Breast epithelium (tissue), 4 donors: ENCODE measurements around the gene BLOC1S3. TPM values are rescaled to one million over a fixed set of nuclear protein-coding genes. Genes with fewer than 3 reads are reported as not detected.

Experiments used
- DNase-seq, 2 donors: peaks; one replicate each; pipeline ENCODE4 v3.0.0-alpha.2; 2019; ENCODE audit warnings: low spot score in 2 of 2
- H3K27ac ChIP-seq, 2 donors: fragments of 200-600 bp; sonication (generic) in 1 of 2; one replicate each; pipeline ENCODE4 v1.5.1; 2016 to 2019; ENCODE audit warnings: mild to moderate bottlenecking in 1 of 2
- H3K27me3 ChIP-seq, 2 donors: fragments of 200-600 bp; sonication (generic) in 1 of 2; one replicate each; pipeline versions ENCODE4 v1.5.1 to v1.6.0; 2017 to 2019; ENCODE audit warnings: control low read depth in 1 of 2, mild to moderate bottlenecking in 1 of 2
- H3K36me3 ChIP-seq: fragments of 200-600 bp; one replicate; pipeline ENCODE4 v1.5.1; 2019
- H3K4me1 ChIP-seq, 2 donors: fragments of 200-600 bp; sonication (generic); one replicate each; pipeline ENCODE4 v1.5.1; 2016 to 2019; ENCODE audit warnings: control low read depth in 1 of 2
- H3K4me3 ChIP-seq, 3 donors: fragments of 200-600 bp; sonication (generic); 1 replicate in 2 of 3; 2 replicates in 1 of 3; pipeline ENCODE4 v1.5.1; 2016 to 2019; ENCODE audit warnings: mild to moderate bottlenecking in 3 of 3, moderate library complexity in 2 of 3
- H3K9me3 ChIP-seq, 2 donors: fragments of 200-600 bp; sonication (generic) in 1 of 2; one replicate each; pipeline ENCODE4 v1.5.1; 2016 to 2019; ENCODE audit warnings: control low read depth in 1 of 2
- CTCF ChIP-seq, 3 donors: fragments of 450-650 bp; IDR thresholded peaks; one replicate each; pipeline ENCODE4 v1.5.1; 2016 to 2017; ENCODE audit warnings: antibody characterized with exemption in 3 of 3, mild to moderate bottlenecking in 3 of 3, moderate library complexity in 3 of 3
- POLR2A ChIP-seq: fragments of 450-650 bp; IDR thresholded peaks from one replicate; pipeline ENCODE4 v1.6.1; 2016; ENCODE audit warnings: antibody characterized with exemption, mild to moderate bottlenecking, moderate library complexity
- POLR2AphosphoS5 ChIP-seq, 3 donors: sonication (generic); formaldehyde crosslinking; IDR thresholded peaks; one replicate each; pipeline ENCODE4 v1.6.1; 2017; ENCODE audit warnings: antibody characterized with exemption in 3 of 3
- intact Hi-C: fragments of 100-400 bp; cut with DNase I; formaldehyde crosslinking; loops from one replicate; pipeline ENCODE4 v1.15.1; 2023; ENCODE audit warnings: low total_unique reads
- total RNA-seq, 3 donors: library from RNA; depleted of rRNA; stranded (reverse); fragments of >200 nt; gene quantifications; one replicate each; pipeline ENCODE4 v1.1.0, GENCODE V29; 2016

BLOC1S3 gene
- total RNA-seq, 3 donors from 2014 or later = 10.2 to 13.0 (median 10.6) TPM

- H3K9me3 ChIP-seq = no peaks in the 10 kb centered on the region
- no peaks in the 10 kb centered on the region for H3K27me3 ChIP-seq
- no peaks in the 10 kb centered on the region for H3K36me3 ChIP-seq
- intact Hi-C loops = no loop called here
- H3K4me1 ChIP-seq = peaks cover 0 to 2% of the 10 kb centered on the region in 2 donors
- H3K4me3 ChIP-seq = peak within 1 kb of the TSS; percentile 91 to 92 (median 91)
- peak within 1 kb of the TSS; percentile 95 to 97 for H3K27ac ChIP-seq
- DNase-seq = no peak
- TF ChIP-seq CTCF (IDR thresholded peaks at IDR 0.05) (no peak), POLR2AphosphoS5 (IDR thresholded peaks at IDR 0.05) (peak in 2 of 3 donors; percentile 24 to 89), POLR2A (peak; percentile 51)
Measured at GRCh38 chr19:45177817-45178261, 745 bp upstream of the BLOC1S3 start, which contains the start of gene TRAPPC6A. Gene TRAPPC6A (minus strand): TSS chr19:45178237. CDS start chr19:45178218, 19 bp downstream.

- H3K4me3 ChIP-seq = peak overlapping the region; percentile 73 to 91 (median 74)
- TF ChIP-seq POLR2A = no peak
- H3K36me3 ChIP-seq = no peaks in the 10 kb centered on the region
- H3K4me1 ChIP-seq = peaks cover 0 to 2% of the 10 kb centered on the region in 2 donors
- no peak for DNase-seq
- H3K9me3 ChIP-seq = no peaks in the 10 kb centered on the region
- no peaks in the 10 kb centered on the region for H3K27me3 ChIP-seq
- intact Hi-C loops = no loop called here
- peak overlapping the region; percentile 84 to 95 for H3K27ac ChIP-seq
Measured at GRCh38 chr19:45179072-45179891, 698 bp downstream of the BLOC1S3 start.

- DNase-seq = no peak
- intact Hi-C loops = no loop called here
- Histone ChIP-seq H3K9me3 (no peaks in the 10 kb centered on the region), H3K4me3 (peak overlapping the region; percentile 73 to 91 (median 74)), H3K27me3 (no peaks in the 10 kb centered on the region), H3K4me1 (peaks cover 0 to 2% of the 10 kb centered on the region in 2 donors), H3K36me3 (no peaks in the 10 kb centered on the region), H3K27ac (peak overlapping the region; percentile 84 to 95)
- TF ChIP-seq POLR2AphosphoS5 (IDR thresholded peaks at IDR 0.05) (no peak), POLR2A (no peak), CTCF (IDR thresholded peaks at IDR 0.05) (no peak)
Measured at GRCh38 chr19:45179892-45180370, 1.3 kb downstream of the BLOC1S3 start.

- H3K4me3 ChIP-seq = no peak overlapping the region
- intact Hi-C loops = no loop called here
- DNase-seq = no peak
- no peak overlapping the region for H3K27ac ChIP-seq
- H3K9me3 ChIP-seq = no peaks in the 10 kb centered on the region
- peaks cover 0 to 2% of the 10 kb centered on the region in 2 donors for H3K4me1 ChIP-seq
- H3K36me3 ChIP-seq = no peaks in the 10 kb centered on the region
- no peaks in the 10 kb centered on the region for H3K27me3 ChIP-seq
- TF ChIP-seq CTCF (IDR thresholded peaks at IDR 0.05) (no peak), POLR2A (no peak), POLR2AphosphoS5 (IDR thresholded peaks at IDR 0.05) (no peak)
Measured at GRCh38 chr19:45180936-45181335, 2.4 kb downstream of the BLOC1S3 start.

- no peak for TF ChIP-seq CTCF (IDR thresholded peaks at IDR 0.05)
- TF ChIP-seq POLR2AphosphoS5 (IDR thresholded peaks at IDR 0.05) = no peak
- TF ChIP-seq POLR2A = no peak
- Histone ChIP-seq H3K27ac (no peak overlapping the region), H3K4me3 (no peak overlapping the region), H3K27me3 (no peaks in the 10 kb centered on the region), H3K36me3 (no peaks in the 10 kb centered on the region), H3K9me3 (no peaks in the 10 kb centered on the region), H3K4me1 (peaks cover 0 to 2% of the 10 kb centered on the region in 2 donors)
- intact Hi-C loops = no loop called here
- no peak for DNase-seq
Measured at GRCh38 chr19:45182758-45183157, 4.2 kb downstream of the BLOC1S3 start.
